GM23338 (cell line): ENCODE data around the gene LSP1. TPM values are rescaled to one million over a fixed set of nuclear protein-coding genes. Genes with fewer than 3 reads are reported as not detected.

Experiments
- ATAC-seq: fragments of 200-7000 bp; cut with Tn5 transposase; 3 replicates; pipeline ENCODE4 v1.9.1; 2020
- DNase-seq: peaks from one replicate; pipeline ENCODE4 v3.0.0-alpha.2; 2015; ENCODE audit warnings: low spot score
- H2AFZ ChIP-seq: fragments of 200-600 bp; sonication (generic); 2 replicates; pipeline ENCODE4 v1.8.0; 2016; ENCODE audit warnings: antibody characterized with exemption, mild to moderate bottlenecking, moderate library complexity
- H3F3A ChIP-seq: fragments of 200-600 bp; sonication (generic); replicated peaks from 2 replicates; pipeline ENCODE4 v1.8.0; 2017; ENCODE audit warnings: antibody characterized with exemption, mixed run types, low read depth
- H3K27ac ChIP-seq: fragments of 200-600 bp; sonication (generic); 2 replicates; pipeline ENCODE4 v1.6.1; 2016; ENCODE audit warnings: low read depth
- H3K27me3 ChIP-seq: fragments of 200-600 bp; sonication (generic); 2 replicates; pipeline ENCODE4 v1.8.0; 2016; ENCODE audit warnings: mild to moderate bottlenecking, mixed run types, moderate library complexity; ENCODE audit not compliant: insufficient read depth
- H3K36me3 ChIP-seq: fragments of 200-600 bp; sonication (generic); 2 replicates; pipeline ENCODE4 v1.8.0; 2016; ENCODE audit warnings: mild to moderate bottlenecking; ENCODE audit not compliant: insufficient read depth
- H3K4me1 ChIP-seq: fragments of 200-600 bp; sonication (generic); 2 replicates; pipeline ENCODE4 v1.8.0; 2016; ENCODE audit warnings: mild to moderate bottlenecking, moderate library complexity; ENCODE audit not compliant: insufficient read depth
- H3K4me2 ChIP-seq: fragments of 200-600 bp; sonication (generic); 2 replicates; pipeline ENCODE4 v1.7.1; 2017; ENCODE audit warnings: mixed run types
- H3K4me3 ChIP-seq: fragments of 200-600 bp; sonication (generic); 2 replicates; pipeline ENCODE4 v1.6.1; 2016; ENCODE audit warnings: mixed run types
- H3K79me2 ChIP-seq: fragments of 200-600 bp; sonication (generic); replicated peaks from 2 replicates; pipeline ENCODE4 v1.8.0; 2017; ENCODE audit warnings: mild to moderate bottlenecking; ENCODE audit not compliant: insufficient read depth
- H3K9me2 ChIP-seq: fragments of 200-600 bp; sonication (generic); 2 replicates; pipeline ENCODE4 v1.8.0; 2017; ENCODE audit not compliant: insufficient read depth
- H4K20me1 ChIP-seq: fragments of 200-600 bp; sonication (generic); replicated peaks from 2 replicates; pipeline ENCODE4 v1.8.0; 2017; ENCODE audit warnings: mild to moderate bottlenecking; ENCODE audit not compliant: insufficient read depth
- H3K27ac Mint-ChIP-seq: 2 replicates; pipeline ENCODE4 v1.8.0; 2020; ENCODE audit warnings: inconsistent platforms, mild to moderate bottlenecking, moderate library complexity, mixed read lengths
- H3K27me3 Mint-ChIP-seq: 3 replicates; pipeline ENCODE4 v1.8.0; 2022; ENCODE audit warnings: low read depth, mild to moderate bottlenecking, moderate library complexity, mixed read lengths, inconsistent platforms; ENCODE audit not compliant: insufficient read depth, poor library complexity
- H3K36me3 Mint-ChIP-seq: 3 replicates; pipeline ENCODE4 v1.8.0; 2021; ENCODE audit warnings: low read depth, mild to moderate bottlenecking, inconsistent platforms, moderate library complexity, mixed read lengths
- H3K4me1 Mint-ChIP-seq: 3 replicates; pipeline ENCODE4 v1.8.0; 2020; ENCODE audit warnings: mild to moderate bottlenecking, inconsistent platforms, mixed read lengths
- H3K4me3 Mint-ChIP-seq: 3 replicates; pipeline ENCODE4 v1.8.0; 2021; ENCODE audit warnings: moderate library complexity, mild to moderate bottlenecking, inconsistent platforms, mixed read lengths
- H3K9me3 Mint-ChIP-seq: 3 replicates; pipeline ENCODE4 v1.8.0; 2020; ENCODE audit warnings: moderate library complexity, mild to moderate bottlenecking, inconsistent platforms, mixed read lengths
- CREB1 ChIP-seq: fragments of 250-450 bp; sonication (Bioruptor Pico); IDR thresholded peaks from 2 replicates; pipeline ENCODE4 v1.5.0; 2020; ENCODE audit warnings: low read depth, mild to moderate bottlenecking, moderate library complexity
- CTCF ChIP-seq, 2 experiments: fragments of 200-600 bp in 1 of 2; sonication (generic) in 1 of 2; conservative IDR thresholded peaks; 2 replicates each; pipeline versions ENCODE4 v1.5.1 to v1.6.1; 2016 to 2017; ENCODE audit warnings: antibody characterized with exemption in 2 of 2, low read depth in 2 of 2, mild to moderate bottlenecking in 2 of 2, moderate library complexity in 1 of 2
- ETS1 ChIP-seq: IDR thresholded peaks from 2 replicates; pipeline ENCODE4 v1.6.1; 2016; ENCODE audit warnings: antibody characterized with exemption
- JUNB ChIP-seq: IDR thresholded peaks from one replicate; pipeline ENCODE4 v1.6.1; 2016; ENCODE audit warnings: antibody characterized with exemption; ENCODE audit not compliant: unreplicated experiment
- NANOG ChIP-seq: IDR thresholded peaks from 2 replicates; pipeline ENCODE4 v1.6.1; 2016; ENCODE audit warnings: antibody characterized with exemption, borderline replicate concordance
- STAT1 ChIP-seq: IDR thresholded peaks from one replicate; pipeline ENCODE4 v1.6.1; 2016; ENCODE audit warnings: antibody characterized with exemption; ENCODE audit not compliant: unreplicated experiment
- ZNF462 ChIP-seq: fragments of 250-450 bp; sonication (Bioruptor Pico); IDR thresholded peaks from 2 replicates; pipeline ENCODE4 v1.5.0; 2020; ENCODE audit warnings: mild to moderate bottlenecking, moderate library complexity
- polyA plus RNA-seq: library from polyadenylated mRNA; unstranded; fragments of >200 nt; fragmentation: Nextera tagmentation; extraction: Ambion mirVana; gene quantifications from 2 replicates; pipeline ENCODE4 v1.2.1, GENCODE V29; 2016
- total RNA-seq: library from RNA; depleted of rRNA; stranded (reverse); fragments of >200 nt; shearing (Covaris generic); gene quantifications from 2 replicates; pipeline ENCODE4 v1.2.3, GENCODE V29; 2014

LSP1 gene
- total and polyA plus RNA-seq, 2 experiments from 2014 or later = 0.84 TPM; not detected in 1

GRCh38 chr11:1924181-1924580 is 71.3 kb downstream of the LSP1 start (continued):
- TF ChIP-seq ZNF462 (CRISPR knock-in tag) (no peak), STAT1 (no peak)

- Mint-ChIP-seq H3K27me3 (peaks cover 2% of the 10 kb centered on the region), H3K4me1 (no peaks in the 10 kb centered on the region), H3K27ac (no peak overlapping the region), H3K4me3 (no peak overlapping the region), H3K36me3 (no peaks in the 10 kb centered on the region), H3K9me3 (no peaks in the 10 kb centered on the region)
- Histone ChIP-seq H3K4me1 (no peaks in the 10 kb centered on the region), H3F3A (no peaks in the 10 kb centered on the region), H3K9me2 (no peaks in the 10 kb centered on the region), H3K27ac (no peak overlapping the region), H2AFZ (no peak overlapping the region), H3K4me3 (no peak overlapping the region), H3K27me3 (no peaks in the 10 kb centered on the region), H3K36me3 (no peaks in the 10 kb centered on the region), H3K79me2 (no peaks in the 10 kb centered on the region), H3K4me2 (no peak overlapping the region), H4K20me1 (no peaks in the 10 kb centered on the region)
- ATAC-seq = no peak
- no peak for TF ChIP-seq ETS1
- no peak for TF ChIP-seq CREB1 (CRISPR knock-in tag)
- no peak for TF ChIP-seq JUNB
- TF ChIP-seq CTCF (conservative IDR thresholded peaks at IDR 0.05; ENCODE audit: low read depth in 2 of 2) = no peak
- no peak for TF ChIP-seq NANOG
- no peak for TF ChIP-seq STAT1
- no peak for DNase-seq
These were observed 71.9 kb downstream of the LSP1 start for GRCh38 chr11:1924646-1925372.
